Stimulated activated naive B cell treated with anti-CD40 and anti-IgM and Interleukin-4, amounts not matched to agents 10 μg/mL and 1 μg/mL and 100 μg/mL, for 72 hours (primary cell): ENCODE data around the gene MMP1.
"Not testable (repeated sequence)": the region's sequence is repeated elsewhere in the genome, so short reads cannot be mapped to it uniquely, and the experiment has no call there.

ENCODE experiments used
- ATAC-seq, 2 donors: fragments of 150-1000 bp; cut with Tn5 transposase; replicated peaks; 2 replicates each; pipeline ENCODE4 v1.10.0; 2021; ENCODE audit warnings: moderate library complexity in 1 of 2
- DNase-seq: peaks from one replicate; pipeline ENCODE4 v3.0.0; 2021
- H3K27ac Mint-ChIP-seq: one replicate; pipeline ENCODE4 v1.8.0; 2022; ENCODE audit warnings: mild to moderate bottlenecking, mixed read lengths
- H3K27me3 Mint-ChIP-seq, 2 donors: one replicate each; pipeline ENCODE4 v1.8.0; 2022; ENCODE audit warnings: mixed read lengths in 2 of 2
- H3K36me3 Mint-ChIP-seq, 2 donors: one replicate each; pipeline ENCODE4 v1.8.0; 2022; ENCODE audit warnings: mixed read lengths in 2 of 2, mild to moderate bottlenecking in 1 of 2
- H3K4me1 Mint-ChIP-seq, 2 donors: one replicate each; pipeline ENCODE4 v1.8.0; 2022; ENCODE audit warnings: mixed read lengths in 2 of 2, mild to moderate bottlenecking in 1 of 2
- H3K4me3 Mint-ChIP-seq, 2 donors: one replicate each; pipeline ENCODE4 v1.8.0; 2022; ENCODE audit warnings: mild to moderate bottlenecking in 2 of 2, mixed read lengths in 2 of 2, moderate library complexity in 1 of 2
- H3K9me3 Mint-ChIP-seq, 2 donors: one replicate each; pipeline ENCODE4 v1.8.0; 2022; ENCODE audit warnings: mixed read lengths in 2 of 2, mild to moderate bottlenecking in 1 of 2

Gene MMP1

GRCh38 chr11:102761646-102762238, 36.2 kb downstream of the MMP1 start:
- no peak overlapping the region for H3K4me3 Mint-ChIP-seq
- ATAC-seq: no peak
- peaks cover 20% of the 10 kb centered on the region in 2 donors for H3K27me3 Mint-ChIP-seq
- H3K27ac Mint-ChIP-seq: no peak overlapping the region
- no peaks in the 10 kb centered on the region for H3K36me3 Mint-ChIP-seq
- no peaks in the 10 kb centered on the region for H3K9me3 Mint-ChIP-seq
- DNase-seq: no peak
- peaks cover 0 to 5% of the 10 kb centered on the region in 2 donors for H3K4me1 Mint-ChIP-seq

- DNase-seq (no peak), ATAC-seq (no peak)
- Mint-ChIP-seq H3K27me3 (peaks cover 20 to 27% of the 10 kb centered on the region in 2 donors), H3K27ac (no peak overlapping the region), H3K9me3 (no peaks in the 10 kb centered on the region), H3K36me3 (no peaks in the 10 kb centered on the region), H3K4me3 (no peak overlapping the region), H3K4me1 (peaks cover 0 to 5% of the 10 kb centered on the region in 2 donors)
Observed at GRCh38 chr11:102760344-102761035, 37.5 kb downstream of the MMP1 start.

GRCh38 chr11:102757823-102758549, 40.0 kb downstream of the MMP1 start:
- peaks cover 0 to 5% of the 10 kb centered on the region in 2 donors for H3K4me1 Mint-ChIP-seq
- no peak overlapping the region for H3K27ac Mint-ChIP-seq
- H3K4me3 Mint-ChIP-seq: no peak overlapping the region
- H3K9me3 Mint-ChIP-seq: no peaks in the 10 kb centered on the region
- no peaks in the 10 kb centered on the region for H3K36me3 Mint-ChIP-seq
- DNase-seq (no peak), ATAC-seq (peak in 1 of 2 donors; percentile 29)
- peaks cover 28 to 31% of the 10 kb centered on the region in 2 donors for H3K27me3 Mint-ChIP-seq

GRCh38 chr11:102753267-102753666, 44.7 kb downstream of the MMP1 start:
- ATAC-seq: no peak
- Mint-ChIP-seq H3K27ac (no peak overlapping the region), H3K27me3 (peaks cover 27 to 29% of the 10 kb centered on the region in 2 donors), H3K4me1 (peaks cover 0 to 3% of the 10 kb centered on the region in 2 donors), H3K4me3 (no peak overlapping the region), H3K36me3 (no peaks in the 10 kb centered on the region), H3K9me3 (peaks cover 0 to 2% of the 10 kb centered on the region in 2 donors)
- no peak for DNase-seq

GRCh38 chr11:102751673-102752072, 46.3 kb downstream of the MMP1 start:
- Mint-ChIP-seq H3K27ac (no peak overlapping the region), H3K4me1 (no peaks in the 10 kb centered on the region), H3K27me3 (peaks cover 24 to 25% of the 10 kb centered on the region in 2 donors), H3K9me3 (peaks cover 7 to 8% of the 10 kb centered on the region in 2 donors), H3K36me3 (peaks cover 3 to 4% of the 10 kb centered on the region in 2 donors), H3K4me3 (no peak overlapping the region)
- DNase-seq: no peak
- no peak for ATAC-seq

GRCh38 chr11:102749101-102749722, 48.7 kb downstream of the MMP1 start:
- DNase-seq (no peak), ATAC-seq (no peak)
- no peak overlapping the region for H3K4me3 Mint-ChIP-seq
- H3K27ac Mint-ChIP-seq: no peak overlapping the region
- H3K36me3 Mint-ChIP-seq: peaks cover 3 to 4% of the 10 kb centered on the region in 2 donors
- peaks cover 10 to 11% of the 10 kb centered on the region in 2 donors for H3K9me3 Mint-ChIP-seq
- H3K4me1 Mint-ChIP-seq: no peaks in the 10 kb centered on the region
- peaks cover 17 to 19% of the 10 kb centered on the region in 2 donors for H3K27me3 Mint-ChIP-seq

GRCh38 chr11:102746746-102747578, 51.0 kb downstream of the MMP1 start:
- not testable (repeated sequence) for ATAC-seq, H3K36me3 Mint-ChIP-seq, DNase-seq, H3K4me1 Mint-ChIP-seq, H3K27ac Mint-ChIP-seq, H3K4me3 Mint-ChIP-seq
- H3K9me3 Mint-ChIP-seq: peaks cover 10 to 13% of the 10 kb centered on the region in 2 donors
- H3K27me3 Mint-ChIP-seq: peaks cover 12 to 13% of the 10 kb centered on the region in 2 donors
